Ovary (tissue), 3 donors: ENCODE results near the gene TMEM139.

Source experiments
- CTCF ChIP-seq, 3 donors: fragments of 450-650 bp in 2 of 3; fragments of 200-600 bp in 1 of 3; IDR thresholded peaks; one replicate each; pipeline versions ENCODE4 v1.5.1 to v1.8.0; 2016 to 2022; ENCODE audit warnings: antibody characterized with exemption in 3 of 3, mild to moderate bottlenecking in 1 of 3
- POLR2A ChIP-seq: fragments of 450-650 bp; IDR thresholded peaks from one replicate; pipeline ENCODE4 v1.6.1; 2017; ENCODE audit warnings: antibody characterized with exemption, mild to moderate bottlenecking, moderate library complexity
- donor health status: DM: no; HTN: no; CAD: no.

DNA sequence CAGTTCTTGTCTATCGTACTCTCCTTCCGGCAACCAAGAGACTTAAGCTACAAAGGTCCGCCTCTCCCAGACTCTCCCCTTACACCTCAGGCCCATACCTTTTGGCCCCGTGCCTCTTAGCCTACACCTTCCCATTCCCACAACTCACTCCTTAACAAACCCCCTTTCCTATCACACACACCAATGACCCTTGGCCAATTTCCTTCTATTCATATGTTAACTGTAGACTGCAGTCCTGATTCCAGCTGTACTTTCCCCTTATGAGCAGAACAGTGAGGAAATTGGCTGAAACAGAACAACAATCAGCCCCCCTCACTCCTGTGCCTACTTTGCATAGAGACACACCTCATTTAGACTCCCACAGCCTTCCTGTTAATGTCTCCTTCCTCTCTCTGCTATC lies 1.4 kb upstream of the TMEM139 start:
- TF ChIP-seq CTCF (IDR thresholded peaks at IDR 0.05) (no peak), POLR2A (no peak)
